HG03095 (cell line): ENCODE data around the gene ANAPC16.

Experiments used
- ATAC-seq: cut with Tn5 transposase; IDR thresholded peaks from one replicate; pipeline ENCODE4 v1.9.1; 2021; ENCODE audit warnings: moderate library complexity; ENCODE audit not compliant: unreplicated experiment

The ANAPC16 gene

DNA sequence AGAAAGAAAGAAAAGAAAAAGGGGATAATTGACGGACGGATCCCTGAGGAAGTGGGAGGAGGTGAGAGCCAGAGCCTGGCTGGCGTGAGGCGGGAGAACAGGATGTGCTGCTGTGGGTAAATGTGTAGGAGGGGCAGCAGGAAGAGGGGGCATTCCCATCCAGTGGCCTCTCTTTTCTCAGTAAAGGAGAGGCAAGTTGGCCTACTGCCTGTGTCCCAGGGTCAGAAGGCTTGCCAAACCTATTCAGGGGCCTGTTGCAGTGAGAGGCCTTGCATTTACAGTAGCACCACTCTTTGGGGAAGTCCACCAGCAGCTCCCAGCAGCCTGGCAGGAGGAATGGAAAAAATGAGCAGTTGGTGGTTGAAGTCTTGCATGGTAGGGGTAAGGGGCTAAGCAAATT, 26.9 kb downstream of the ANAPC16 start:
- ATAC-seq: no peak

DNA sequence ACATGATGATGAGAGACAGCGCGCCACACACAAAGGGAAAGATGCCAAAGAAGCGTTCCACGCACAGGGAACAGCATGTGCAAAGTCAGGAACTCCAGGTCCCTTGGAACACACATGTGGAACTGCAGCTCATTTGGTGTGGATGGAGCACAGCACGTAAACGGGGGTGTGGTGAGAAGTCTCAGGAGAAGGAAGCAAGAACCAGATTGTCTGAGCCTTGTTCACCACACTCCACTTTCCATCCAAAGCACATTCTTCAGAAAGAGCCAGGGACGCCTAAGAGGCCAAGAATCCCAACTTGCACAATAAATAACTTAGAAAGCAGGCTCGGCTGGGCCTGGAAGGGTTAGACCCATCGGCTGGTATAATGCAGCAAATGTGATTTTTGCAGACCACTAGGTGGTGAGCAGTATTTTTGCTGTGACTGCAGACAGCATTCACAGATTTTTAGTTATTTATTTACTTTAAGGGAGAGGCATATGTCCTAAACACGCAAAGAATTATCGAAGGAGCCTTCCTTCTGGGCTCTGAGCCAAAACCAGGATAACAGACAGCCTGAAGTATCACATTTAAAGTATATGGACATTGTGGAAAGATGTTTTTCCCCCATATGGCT, 28.1 kb downstream of the ANAPC16 start:
- ATAC-seq: no peak

DNA sequence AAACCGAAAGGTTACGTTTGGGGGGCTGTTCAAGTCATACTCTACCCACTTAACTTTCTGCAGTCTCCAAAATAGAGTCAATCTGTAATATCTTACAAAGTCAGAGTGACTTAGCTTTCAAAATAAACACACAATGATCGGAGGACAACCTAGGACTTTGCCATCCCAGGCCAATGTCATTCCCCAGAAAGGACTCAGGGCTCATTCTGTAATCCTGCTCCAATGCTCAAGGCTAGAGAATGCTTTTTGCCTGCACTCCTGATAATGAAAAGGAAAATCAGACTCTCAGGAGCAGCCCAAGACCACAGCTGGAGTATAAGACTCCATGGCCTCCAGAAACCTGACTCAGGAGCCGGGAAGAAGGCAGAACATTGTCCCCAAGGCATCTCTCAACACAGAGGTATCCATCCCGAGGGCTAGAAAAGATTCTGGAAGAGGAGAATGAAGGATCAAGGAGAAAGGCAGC, 28.8 kb downstream of the ANAPC16 start:
- ATAC-seq: no peak

DNA sequence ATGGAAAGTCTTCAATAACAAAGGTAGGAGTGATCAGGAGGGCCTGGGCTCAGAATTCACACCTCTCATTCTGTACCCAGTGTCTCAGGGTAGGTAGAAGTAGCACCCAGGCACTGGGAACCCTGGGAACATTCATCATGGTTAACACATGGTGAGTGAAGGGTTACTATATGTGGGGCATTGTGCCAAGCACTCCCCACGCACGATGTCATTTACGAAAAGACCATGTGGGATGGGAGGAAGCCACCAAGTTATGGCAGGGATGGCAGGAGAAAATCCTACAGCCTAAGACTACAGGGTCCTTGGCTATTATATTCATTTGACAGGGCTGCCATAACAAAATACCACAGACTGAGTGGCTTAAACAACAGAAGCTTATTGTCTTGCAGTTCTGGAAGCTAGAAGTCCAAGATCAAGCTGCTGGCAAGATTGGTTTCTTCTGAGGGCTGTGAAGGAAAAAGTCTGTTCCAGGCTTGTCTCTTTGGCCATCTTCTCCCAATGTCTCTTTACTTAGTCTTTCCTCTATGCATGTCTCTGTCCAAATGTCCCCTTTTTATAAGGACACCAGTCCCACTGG, 30.2 kb downstream of the ANAPC16 start:
- no peak for ATAC-seq

DNA sequence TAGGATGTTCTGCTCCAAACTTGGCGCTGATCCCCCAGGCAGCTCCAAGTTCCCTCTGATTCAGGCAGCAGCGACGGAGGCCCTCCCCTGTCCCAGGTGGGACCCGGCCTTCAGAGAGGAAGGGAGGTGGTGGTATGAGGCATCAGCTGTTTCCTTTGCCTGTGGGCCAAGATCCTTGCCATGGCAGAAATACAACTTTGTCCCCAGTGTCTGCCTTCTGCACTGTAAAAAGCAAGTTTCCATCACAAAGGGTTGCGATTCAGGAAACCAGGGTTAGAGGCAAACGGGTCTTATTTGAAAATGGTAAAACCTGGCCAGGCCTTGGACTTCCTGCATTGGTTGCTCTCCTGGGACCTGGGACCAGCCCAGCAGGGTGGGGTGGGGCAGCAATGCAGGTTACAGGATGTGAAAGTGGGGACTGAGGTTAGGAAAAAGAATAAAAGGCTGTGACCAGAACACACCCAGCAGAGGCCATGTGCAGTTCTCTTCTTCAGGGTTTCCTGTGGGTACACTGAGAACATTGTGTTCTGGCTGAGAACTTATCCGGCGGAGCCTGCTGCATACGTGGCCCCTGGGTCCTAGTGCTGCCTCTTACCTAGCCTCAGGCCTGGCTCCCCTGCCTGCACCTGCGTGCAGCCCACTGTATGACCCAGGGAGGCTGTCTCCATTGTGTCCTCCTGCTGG, 32.8 kb downstream of the ANAPC16 start:
- peak; percentile 74 for ATAC-seq

DNA sequence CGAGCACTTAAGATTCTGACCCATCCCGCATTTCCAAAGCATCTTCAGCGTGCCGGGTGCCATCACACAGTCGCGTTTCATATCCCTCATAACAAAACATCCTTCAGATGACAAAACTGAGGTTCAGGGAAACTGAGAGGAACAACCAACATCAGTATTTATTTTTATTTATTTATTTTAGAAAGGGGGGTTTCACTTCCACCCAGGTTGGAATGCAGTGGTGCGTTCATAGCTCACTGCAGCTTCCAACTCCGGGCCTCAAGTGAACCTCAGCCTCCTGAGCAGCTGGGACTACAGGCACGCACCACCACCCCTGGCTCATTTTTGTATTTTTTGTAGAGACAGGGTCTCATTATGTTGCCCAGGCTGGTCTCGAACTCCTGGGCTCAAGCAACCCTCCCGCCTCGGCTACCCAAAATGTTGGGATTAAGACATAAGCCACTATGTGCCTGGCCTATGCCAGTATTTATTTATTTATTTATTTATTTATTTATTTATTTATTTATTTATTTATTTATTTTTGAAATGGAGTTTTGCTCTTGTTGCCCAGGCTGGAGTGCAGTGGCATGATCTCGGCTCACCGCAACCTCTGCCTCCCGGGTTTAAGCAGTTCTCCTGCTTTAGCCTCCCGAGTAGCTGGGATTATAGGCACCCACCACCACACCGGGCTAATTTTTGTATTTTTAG, 33.5 kb downstream of the ANAPC16 start:
- ATAC-seq: peak; percentile 3

DNA sequence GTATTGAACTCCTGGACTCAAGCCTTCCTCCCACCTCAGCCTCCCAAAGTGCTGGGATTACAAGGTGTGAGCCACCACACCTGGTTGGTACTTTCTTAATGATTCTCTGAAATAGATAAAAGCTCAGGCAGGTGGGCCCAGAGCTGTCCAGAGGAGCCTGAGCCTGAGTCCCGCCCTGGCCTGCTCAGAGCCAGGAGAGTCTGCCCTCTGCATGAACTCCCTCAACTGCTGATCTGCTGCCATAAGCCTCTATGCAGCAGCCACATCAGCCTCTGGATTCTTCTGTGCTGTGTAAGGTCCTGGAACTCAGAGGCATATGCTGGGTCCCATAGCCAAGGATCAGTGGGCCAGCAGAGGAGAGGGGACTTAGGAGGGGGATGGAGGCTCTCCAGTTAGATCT, 34.9 kb downstream of the ANAPC16 start:
- no peak for ATAC-seq

DNA sequence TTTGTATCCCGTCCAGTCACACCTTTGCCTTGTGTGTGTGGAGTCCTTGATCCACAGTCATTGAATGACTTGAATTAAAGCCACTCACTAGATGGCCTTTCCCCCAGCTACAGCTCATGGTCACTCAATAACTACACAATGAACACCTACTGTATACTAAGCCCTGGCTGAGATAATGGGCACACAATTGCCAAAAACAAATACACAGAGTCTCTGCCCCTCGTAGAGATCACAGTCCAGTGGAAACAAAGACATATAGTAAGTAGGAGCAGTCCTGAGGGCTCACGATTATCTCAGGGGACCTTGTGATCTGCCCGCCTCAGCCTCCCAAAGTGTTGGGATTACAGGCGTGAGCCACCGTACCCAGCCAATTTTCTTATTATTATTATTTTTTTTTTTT, 35.8 kb downstream of the ANAPC16 start:
- ATAC-seq: no peak

DNA sequence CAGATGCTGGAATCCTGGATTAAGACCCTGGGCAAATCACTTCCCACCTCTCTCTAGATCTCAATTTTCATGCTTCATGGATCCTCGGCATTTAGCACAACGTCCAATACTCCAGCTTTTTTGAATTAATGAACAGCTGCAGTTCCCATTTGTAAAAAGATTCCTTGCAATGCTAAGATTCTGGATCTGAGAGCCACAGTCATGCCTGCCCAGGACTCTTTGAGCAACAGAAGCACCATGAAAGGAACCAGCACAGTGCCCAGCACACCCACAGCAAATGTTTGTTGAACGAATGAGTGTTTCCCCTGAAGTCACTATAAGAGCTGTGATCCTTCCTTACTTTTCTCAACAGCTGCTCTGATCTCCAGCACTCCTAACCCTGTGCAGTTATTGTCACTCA, 37.2 kb downstream of the ANAPC16 start:
- no peak for ATAC-seq

DNA sequence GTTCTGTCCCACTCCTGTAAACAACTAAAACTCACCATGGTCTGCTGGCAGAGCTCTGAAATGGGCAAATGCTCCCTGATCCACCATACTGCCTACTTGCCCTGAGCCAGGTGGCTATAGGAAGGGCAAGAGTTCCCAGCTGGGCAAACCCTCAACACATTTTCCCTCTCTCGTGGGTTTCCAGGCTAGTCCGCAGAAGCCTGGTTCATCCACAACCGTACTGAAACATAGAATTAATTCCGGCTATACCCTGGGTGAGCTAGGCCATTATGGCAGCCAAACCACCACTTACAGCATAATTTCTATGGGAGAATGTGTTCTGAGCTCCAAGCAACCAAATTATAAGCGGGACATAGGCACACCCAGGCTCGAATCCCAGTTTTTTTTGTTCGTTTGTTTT, 37.8 kb downstream of the ANAPC16 start:
- no peak for ATAC-seq

DNA sequence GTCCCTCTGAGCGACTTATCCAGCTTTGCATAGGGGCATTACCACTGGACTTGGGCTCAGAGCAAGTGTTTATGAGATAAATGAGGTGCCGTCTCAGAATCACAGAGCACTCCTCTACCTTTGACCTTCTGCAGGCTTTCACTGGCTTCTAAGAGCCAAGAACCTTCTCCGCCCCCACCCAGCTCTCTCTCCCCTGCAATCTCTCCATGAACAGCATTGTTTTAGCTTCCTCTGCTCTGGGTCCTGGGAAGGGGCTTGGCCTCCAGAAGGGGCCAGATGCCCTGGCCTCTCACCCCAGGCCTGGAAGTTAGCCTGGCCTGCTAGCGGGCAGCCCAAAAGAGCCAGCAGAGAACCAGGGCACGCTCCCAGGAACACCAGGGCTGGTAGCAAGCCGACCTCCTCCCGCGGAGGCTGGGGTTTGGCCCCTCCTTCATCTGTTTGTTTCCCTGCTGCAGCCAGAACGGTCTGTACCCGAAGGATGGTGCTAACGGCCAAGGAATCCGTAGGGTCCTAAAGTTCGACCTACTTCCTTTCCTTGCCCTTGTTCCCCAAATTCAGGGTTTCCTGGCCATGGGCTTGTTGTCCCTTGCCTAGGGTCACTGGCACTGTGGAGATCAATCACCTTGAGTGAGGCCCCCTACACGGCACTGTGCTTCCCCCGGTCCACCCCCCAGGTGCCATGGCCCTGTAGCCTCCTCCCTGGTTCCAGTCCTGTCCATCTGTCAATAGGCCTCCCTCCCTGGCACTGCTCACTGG, 39.2 kb downstream of the ANAPC16 start:
- ATAC-seq: no peak

DNA sequence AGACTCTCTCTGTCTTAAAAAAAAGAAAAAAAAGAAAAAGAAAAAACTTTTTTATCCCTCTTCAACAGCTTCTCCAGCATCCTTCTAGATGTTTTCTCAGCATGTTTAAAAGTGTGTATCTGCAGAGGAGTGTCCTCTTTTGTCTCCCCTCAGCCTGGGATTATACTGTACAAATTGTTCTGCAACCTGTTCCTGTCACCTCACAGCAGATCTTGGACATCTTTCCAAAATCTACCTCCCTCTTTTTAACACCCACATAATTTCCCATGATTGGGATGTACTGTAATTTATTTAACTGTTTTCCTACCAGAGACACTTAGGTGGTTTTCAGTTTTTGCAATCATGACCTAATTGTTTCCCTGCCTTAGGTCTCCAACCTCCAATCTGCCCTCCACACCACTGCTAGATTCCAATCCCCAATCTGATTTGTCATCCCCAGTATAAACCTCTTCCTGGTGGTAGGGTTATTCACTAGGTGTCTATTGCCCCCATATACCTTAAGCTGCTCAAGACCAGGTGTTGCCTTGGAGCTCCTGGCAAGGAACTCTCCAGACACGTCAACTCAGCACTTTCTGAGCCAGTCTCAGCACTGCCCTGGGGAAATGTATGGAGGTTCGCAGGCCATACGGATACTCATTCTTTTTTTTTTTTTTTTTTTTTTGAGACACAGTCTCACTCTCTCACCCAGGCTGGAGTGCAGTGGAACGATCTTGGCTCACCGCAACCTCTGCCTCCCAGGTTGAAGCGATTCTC, 40.3 kb downstream of the ANAPC16 start:
- no peak for ATAC-seq

DNA sequence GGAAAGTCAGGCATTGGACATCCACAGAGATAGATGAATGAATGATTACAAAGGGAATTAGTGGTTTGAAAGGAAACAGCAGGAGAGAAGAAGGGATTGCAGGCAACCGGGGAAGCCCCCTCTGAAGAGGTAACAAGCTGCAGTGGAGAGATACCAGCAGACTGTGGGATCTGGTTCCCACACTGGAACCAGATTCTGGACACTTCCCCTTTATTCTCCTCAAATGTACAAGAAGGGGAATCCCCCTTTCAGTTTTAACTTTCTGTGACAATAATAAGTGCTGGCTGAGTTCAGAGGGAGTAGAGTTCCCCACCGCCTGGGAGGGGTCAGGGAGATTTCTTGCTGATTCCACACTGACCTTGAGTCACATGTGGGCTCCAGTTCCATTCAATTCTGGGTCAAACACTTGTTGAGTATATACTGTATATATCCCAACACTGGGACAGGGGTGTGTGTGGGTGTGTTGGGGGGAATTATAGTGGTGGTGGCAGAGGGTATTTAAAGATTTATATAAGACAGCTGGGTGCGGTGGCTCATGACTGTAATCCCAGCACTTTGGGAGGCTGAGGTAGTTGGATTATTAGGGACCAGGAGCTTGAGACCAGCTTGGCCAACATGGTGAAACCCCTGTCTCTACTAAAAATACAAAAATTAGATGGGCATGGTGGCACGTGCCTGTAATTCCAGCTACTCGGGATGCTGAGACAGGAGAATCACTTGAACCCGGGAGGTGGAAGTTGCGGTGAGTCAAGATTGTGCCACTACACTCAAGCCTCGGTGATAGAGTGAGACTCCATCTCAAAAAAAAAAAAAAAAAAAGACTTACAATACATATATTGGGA, 41.5 kb downstream of the ANAPC16 start:
- no peak for ATAC-seq

DNA sequence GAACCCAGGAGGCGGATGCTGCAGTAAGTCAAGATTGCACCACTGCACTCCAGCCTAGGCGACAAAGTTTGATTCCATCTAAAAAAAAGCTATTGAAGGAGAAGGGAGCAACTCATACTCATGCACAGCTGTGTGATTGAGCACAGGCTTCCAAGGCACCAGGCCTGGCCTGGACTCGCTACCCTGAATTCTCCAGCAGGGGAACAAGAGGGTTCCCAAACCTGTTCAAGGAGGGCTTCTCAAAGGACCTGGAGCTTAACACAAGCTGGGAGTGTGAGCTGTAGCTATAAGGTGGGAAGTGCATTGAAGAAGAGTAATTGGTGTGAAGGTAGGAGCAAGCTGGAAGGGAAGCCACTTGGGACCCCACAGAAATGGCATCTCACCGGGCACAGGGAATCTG, 42.8 kb downstream of the ANAPC16 start:
- no peak for ATAC-seq

DNA sequence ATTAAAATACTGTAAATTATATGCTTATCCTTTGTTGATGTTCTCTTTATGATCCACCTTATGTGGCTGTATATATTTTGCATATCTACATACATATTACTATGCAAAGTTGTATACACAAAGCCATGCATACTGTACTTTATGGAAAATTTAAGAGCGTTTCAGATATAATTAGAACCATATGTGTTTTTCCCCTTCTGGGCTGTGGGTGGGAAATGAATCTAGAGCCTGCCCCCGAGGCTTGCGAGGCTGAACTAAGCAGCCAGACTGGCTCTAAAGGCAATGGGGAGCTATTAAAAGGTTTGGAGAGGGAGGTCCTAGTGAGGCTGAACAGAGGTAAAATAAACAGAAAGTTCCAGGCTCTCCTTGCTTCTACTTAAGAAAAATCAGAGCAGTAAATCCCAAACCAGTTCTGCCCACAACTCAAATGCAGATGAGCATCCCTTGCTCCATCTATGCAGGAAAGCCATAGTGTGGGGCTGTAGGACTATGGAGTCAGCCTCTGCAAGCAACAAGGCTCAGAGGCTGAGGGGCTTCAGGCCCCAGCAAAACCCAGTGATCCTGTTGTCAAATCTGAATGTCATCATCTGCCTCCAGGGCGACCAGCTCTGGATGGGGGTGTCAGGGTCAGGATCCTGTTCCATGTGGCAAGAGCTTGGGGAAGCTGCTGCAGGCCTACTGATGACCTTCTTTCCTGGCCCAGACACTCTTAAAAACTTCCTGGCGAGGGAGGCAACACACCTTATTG, 43.9 kb downstream of the ANAPC16 start:
- ATAC-seq: no peak

DNA sequence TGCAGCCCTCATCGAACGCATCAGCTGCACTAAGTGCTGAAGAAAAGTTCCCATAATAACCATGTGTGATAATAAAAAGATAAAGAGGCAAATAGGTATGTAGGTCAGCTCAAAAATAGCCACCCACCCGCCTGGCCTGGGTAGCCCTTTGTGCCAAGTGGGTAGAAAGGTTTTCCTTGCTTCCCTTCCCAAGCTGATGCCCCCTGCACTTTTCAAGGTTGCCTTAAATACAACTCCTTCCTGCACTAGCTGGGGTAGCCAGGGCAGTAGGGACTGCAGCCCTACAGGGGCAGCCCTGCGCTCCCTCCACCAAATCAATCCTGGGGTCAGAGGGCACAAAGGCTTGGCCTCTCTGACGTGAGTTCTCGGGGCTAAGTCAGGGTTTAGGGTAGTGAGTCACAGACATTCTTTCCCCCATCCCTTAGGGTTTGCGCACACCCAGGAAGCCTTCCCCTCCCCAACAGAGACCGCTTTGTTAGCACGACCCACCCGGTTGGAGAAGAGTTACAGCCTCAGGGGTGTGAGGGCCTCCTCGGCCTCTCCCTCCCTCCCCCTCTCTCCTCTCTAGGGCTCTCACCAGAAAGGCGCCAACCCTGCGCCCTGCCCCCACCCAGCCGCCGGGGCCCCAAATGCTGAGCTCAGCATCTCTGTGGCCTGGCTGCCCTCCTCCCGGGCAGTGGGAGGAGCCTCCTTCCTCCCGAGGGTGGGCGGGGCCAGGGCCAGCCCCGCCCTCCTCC, 44.6 kb downstream of the ANAPC16 start:
- ATAC-seq: peak; percentile 49

DNA sequence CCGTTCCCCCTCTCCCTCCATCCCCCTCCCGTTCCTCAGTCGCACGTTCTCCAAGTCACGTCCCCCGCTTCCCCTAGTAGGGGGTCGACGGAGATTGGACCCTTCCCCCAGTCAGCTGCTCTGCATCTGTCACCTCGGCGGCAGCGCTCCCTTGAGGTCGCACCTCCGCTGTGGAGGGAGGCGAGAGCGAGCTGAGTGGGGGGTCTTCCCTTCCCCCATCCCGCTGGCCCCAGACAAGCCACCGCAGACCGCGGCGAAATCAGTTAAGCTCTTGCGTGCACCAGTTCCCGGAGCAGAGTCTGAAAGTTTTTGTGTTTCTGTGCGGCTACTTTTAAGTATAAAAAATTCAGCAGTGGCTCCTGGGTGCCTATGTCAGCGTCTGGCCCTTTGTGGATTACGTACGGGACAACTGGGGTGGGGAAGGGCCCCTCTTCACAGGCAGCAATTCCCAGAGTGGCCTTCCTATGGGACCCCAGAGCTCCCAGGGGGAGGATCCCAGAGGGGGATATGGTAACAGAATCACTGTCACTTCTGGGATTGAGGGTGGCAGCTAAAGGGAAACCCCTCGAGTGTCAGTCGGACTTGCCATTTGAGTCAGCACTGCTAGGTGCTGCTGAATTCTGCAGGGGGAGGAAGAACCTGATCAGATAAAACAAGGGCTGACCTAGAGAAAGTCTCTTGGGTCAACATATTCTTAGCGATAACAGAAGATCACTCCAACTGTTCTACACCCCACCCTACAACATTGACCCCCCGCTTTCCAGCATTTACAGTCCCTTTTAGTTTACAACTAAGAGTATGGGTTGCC, 45.4 kb downstream of the ANAPC16 start:
- peak; percentile 46 for ATAC-seq
